ENCODE results near the gene PIGZ. TPM values are rescaled to one million over a fixed set of nuclear protein-coding genes. Genes with fewer than 3 reads are reported as not detected.

Gene PIGZ
- total RNA-seq, 1 donor from 2014 or later: 9.5 TPM

- Mint-ChIP-seq H3K9me3 (ENCODE audit: unreplicated experiment) (no peaks in the 10 kb centered on the region), H3K36me3 (ENCODE audit: unreplicated experiment) (peaks cover 46% of the 10 kb centered on the region)
Observed at GRCh38 chr3:196902296-196902695, 66.3 kb downstream of the PIGZ start.

GRCh38 chr3:196901768-196902167 is 66.9 kb downstream of the PIGZ start:
- Mint-ChIP-seq H3K4me3 (ENCODE audit: unreplicated experiment) (no peak overlapping the region), H3K4me1 (ENCODE audit: unreplicated experiment) (no peaks in the 10 kb centered on the region), H3K36me3 (ENCODE audit: unreplicated experiment) (peaks cover 42% of the 10 kb centered on the region), H3K9me3 (ENCODE audit: unreplicated experiment) (no peaks in the 10 kb centered on the region), H3K27me3 (ENCODE audit: unreplicated experiment) (no peaks in the 10 kb centered on the region), H3K27ac (ENCODE audit: unreplicated experiment) (no peak overlapping the region)
- TF ChIP-seq, protein P1, sequence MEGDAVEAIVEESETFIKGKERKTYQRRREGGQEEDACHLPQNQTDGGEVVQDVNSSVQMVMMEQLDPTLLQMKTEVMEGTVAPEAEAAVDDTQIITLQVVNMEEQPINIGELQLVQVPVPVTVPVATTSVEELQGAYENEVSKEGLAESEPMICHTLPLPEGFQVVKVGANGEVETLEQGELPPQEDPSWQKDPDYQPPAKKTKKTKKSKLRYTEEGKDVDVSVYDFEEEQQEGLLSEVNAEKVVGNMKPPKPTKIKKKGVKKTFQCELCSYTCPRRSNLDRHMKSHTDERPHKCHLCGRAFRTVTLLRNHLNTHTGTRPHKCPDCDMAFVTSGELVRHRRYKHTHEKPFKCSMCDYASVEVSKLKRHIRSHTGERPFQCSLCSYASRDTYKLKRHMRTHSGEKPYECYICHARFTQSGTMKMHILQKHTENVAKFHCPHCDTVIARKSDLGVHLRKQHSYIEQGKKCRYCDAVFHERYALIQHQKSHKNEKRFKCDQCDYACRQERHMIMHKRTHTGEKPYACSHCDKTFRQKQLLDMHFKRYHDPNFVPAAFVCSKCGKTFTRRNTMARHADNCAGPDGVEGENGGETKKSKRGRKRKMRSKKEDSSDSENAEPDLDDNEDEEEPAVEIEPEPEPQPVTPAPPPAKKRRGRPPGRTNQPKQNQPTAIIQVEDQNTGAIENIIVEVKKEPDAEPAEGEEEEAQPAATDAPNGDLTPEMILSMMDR (IDR thresholded peaks at IDR 0.05): no peak
- DNase-seq (ENCODE audit: extremely low spot score, unreplicated experiment): no peak

More at GRCh38 chr3:196902296-196902695, 66.3 kb downstream of the PIGZ start:
- TF ChIP-seq, protein P1 (IDR thresholded peaks at IDR 0.05): no peak
- H3K27ac Mint-ChIP-seq (ENCODE audit: unreplicated experiment): no peak overlapping the region
- no peaks in the 10 kb centered on the region for H3K4me1 Mint-ChIP-seq (ENCODE audit: unreplicated experiment)
- no peak for DNase-seq (ENCODE audit: extremely low spot score, unreplicated experiment)
- no peak overlapping the region for H3K4me3 Mint-ChIP-seq (ENCODE audit: unreplicated experiment)
- no peaks in the 10 kb centered on the region for H3K27me3 Mint-ChIP-seq (ENCODE audit: unreplicated experiment)

Other genes starting within 250 kb of the PIGZ start
- 76.7 and 79.4 TPM in 2 replicates for gene PAK2, start 229.0 kb downstream of the PIGZ start, total RNA-seq
- 35.9 and 36.9 TPM in 2 replicates for gene SENP5, start 100.9 kb downstream of the PIGZ start, total RNA-seq
- gene NCBP2, start 26.3 kb downstream of the PIGZ start, total RNA-seq: 59.5 and 66.1 TPM in 2 replicates
- 1.4 and 1.9 TPM in 2 replicates for gene MELTF, start 61.0 kb upstream of the PIGZ start, total RNA-seq

Data from osteocyte (in vitro differentiated cells).